Measurements from ENCODE around the gene SCGB1D2. TPM values are rescaled to one million over a fixed set of nuclear protein-coding genes. Genes with fewer than 3 reads are reported as not detected.

SCGB1D2 gene
- total and polyA plus RNA-seq, 10 of the 15 experiments (the other 5 are each of a cell fraction or from before 2014, with no cell fraction given), result 0.48 TPM; not detected in 9

DNA sequence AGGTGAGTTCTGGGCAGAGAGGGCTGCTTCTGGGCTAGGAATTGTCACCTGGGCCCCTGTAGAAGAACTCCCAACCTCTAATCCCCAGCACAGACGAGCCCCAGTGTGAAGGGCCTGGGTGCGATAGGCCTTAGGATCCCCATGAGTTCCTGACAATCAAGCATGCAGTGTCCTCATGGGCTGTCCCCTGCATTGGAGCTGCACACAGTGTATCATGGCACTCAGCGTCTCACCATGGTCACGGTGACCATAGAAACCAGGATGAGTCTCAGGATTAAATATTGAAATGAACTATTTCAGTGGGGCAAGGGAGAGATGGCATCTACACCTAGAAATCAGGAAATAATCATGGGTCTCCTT is 33.3 kb upstream of the SCGB1D2 start:
- ChIA-PET SMC1A (ENCODE audit: uncharacterized antibody, unreplicated experiment) (no interaction called here), POLR2A (interaction anchor here (0.5 kb wide), 1 partner anchor 132 kb away, joined by 3 read pairs; no protein-coding TSS in a partner anchor), CTCF (interaction anchor here (1.4 kb wide), 1 partner anchor 9 kb away, joined by 6 read pairs; no protein-coding TSS in a partner anchor), RAD21 (ENCODE audit: unreplicated experiment) (no interaction called here)
- H3K27me3 ChIP-seq (replicated peaks in 1 of 2; ENCODE audit: control insufficient read depth in 2 of 2, insufficient read depth in 2 of 2, low read length in 1 of 2), result no peaks in the 10 kb centered on the region; a peak in 1 of 4 replicates
- no peak overlapping the region for H2AFZ ChIP-seq (ENCODE audit: control insufficient read depth, low read depth, low read length)
- no TSS peak for BruUV-seq (replicated peaks)
- no peaks in the 10 kb centered on the region for H3K79me2 ChIP-seq (ENCODE audit: control insufficient read depth, insufficient read depth, low read length)
- H3K4me3 ChIP-seq, result no peak overlapping the region
- H4K20me1 ChIP-seq (ENCODE audit: control insufficient read depth, insufficient read depth), result no peaks in the 10 kb centered on the region
- in situ Hi-C loops (cut with MboI) (no loop called here), intact Hi-C loops (cut with micrococcal nuclease; ENCODE audit: unreplicated experiment) (no loop called here)
- ATAC-seq (no peak), DNase-seq (ENCODE audit: low read depth, low spot score) (no peak), FAIRE-seq (no peak)
- no peak overlapping the region for H3K9ac ChIP-seq (ENCODE audit: control insufficient read depth, insufficient read depth, low read length)
- whole genome bisulfite sequencing (ENCODE audit: insufficient coverage, insufficient replicate concordance, low lambda C conversion rate, missing lambda C conversion rate), result 26% methylated on average over 4 of the region's 4 CpGs
- TF ChIP-seq TCF7 (IDR thresholded peaks at IDR 0.05; ENCODE audit: borderline replicate concordance), result no peak
- TF ChIP-seq, protein P1, sequence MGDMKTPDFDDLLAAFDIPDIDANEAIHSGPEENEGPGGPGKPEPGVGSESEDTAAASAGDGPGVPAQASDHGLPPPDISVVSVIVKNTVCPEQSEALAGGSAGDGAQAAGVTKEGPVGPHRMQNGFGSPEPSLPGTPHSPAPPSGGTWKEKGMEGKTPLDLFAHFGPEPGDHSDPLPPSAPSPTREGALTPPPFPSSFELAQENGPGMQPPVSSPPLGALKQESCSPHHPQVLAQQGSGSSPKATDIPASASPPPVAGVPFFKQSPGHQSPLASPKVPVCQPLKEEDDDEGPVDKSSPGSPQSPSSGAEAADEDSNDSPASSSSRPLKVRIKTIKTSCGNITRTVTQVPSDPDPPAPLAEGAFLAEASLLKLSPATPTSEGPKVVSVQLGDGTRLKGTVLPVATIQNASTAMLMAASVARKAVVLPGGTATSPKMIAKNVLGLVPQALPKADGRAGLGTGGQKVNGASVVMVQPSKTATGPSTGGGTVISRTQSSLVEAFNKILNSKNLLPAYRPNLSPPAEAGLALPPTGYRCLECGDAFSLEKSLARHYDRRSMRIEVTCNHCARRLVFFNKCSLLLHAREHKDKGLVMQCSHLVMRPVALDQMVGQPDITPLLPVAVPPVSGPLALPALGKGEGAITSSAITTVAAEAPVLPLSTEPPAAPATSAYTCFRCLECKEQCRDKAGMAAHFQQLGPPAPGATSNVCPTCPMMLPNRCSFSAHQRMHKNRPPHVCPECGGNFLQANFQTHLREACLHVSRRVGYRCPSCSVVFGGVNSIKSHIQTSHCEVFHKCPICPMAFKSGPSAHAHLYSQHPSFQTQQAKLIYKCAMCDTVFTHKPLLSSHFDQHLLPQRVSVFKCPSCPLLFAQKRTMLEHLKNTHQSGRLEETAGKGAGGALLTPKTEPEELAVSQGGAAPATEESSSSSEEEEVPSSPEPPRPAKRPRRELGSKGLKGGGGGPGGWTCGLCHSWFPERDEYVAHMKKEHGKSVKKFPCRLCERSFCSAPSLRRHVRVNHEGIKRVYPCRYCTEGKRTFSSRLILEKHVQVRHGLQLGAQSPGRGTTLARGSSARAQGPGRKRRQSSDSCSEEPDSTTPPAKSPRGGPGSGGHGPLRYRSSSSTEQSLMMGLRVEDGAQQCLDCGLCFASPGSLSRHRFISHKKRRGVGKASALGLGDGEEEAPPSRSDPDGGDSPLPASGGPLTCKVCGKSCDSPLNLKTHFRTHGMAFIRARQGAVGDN (IDR thresholded peaks at IDR 0.05), result no peak
- no peak for TF ChIP-seq HDAC6 (IDR thresholded peaks at IDR 0.05; ENCODE audit: unreplicated experiment)
- no peak for TF ChIP-seq USF2 (IDR thresholded peaks at IDR 0.05; ENCODE audit: borderline replicate concordance, low read depth, low read length)
- TF ChIP-seq CTCF (IDR thresholded peaks at IDR 0.05 in 2 of 3, conservative IDR thresholded peaks at IDR 0.05 in 1 of 3; ENCODE audit: control insufficient read depth in 2 of 3, extremely low read depth in 1 of 3, insufficient read depth in 1 of 3, low read depth in 3 of 3, low read length in 3 of 3), result no peak
- TF ChIP-seq RAD51 (IDR thresholded peaks at IDR 0.05), result no peak
- TF ChIP-seq NR2C2 (IDR thresholded peaks at IDR 0.05; ENCODE audit: borderline replicate concordance, control insufficient read depth, insufficient read length, low read depth), result no peak
- no peak for TF ChIP-seq ZNF217 (IDR thresholded peaks at IDR 0.05)
- TF ChIP-seq RAD21 (IDR thresholded peaks at IDR 0.05; ENCODE audit: insufficient read depth, low read depth, low read length), result no peak
- no peak for TF ChIP-seq HDAC2 (IDR thresholded peaks at IDR 0.05)
- TF ChIP-seq SREBF1 (IDR thresholded peaks at IDR 0.05; ENCODE audit: low read length), result no peak
- no peak for TF ChIP-seq SRF (IDR thresholded peaks at IDR 0.05; ENCODE audit: low read depth in 2 of 2, low read length in 2 of 2)
- TF ChIP-seq FOXK2 (IDR thresholded peaks at IDR 0.05), result no peak
- TF ChIP-seq TCF12 (IDR thresholded peaks at IDR 0.05; ENCODE audit: low read depth, low read length), result no peak
- no peak for TF ChIP-seq HDGF (IDR thresholded peaks at IDR 0.05)
- no peak for TF ChIP-seq RBBP5 (conservative IDR thresholded peaks at IDR 0.05)
- TF ChIP-seq MTA3 (IDR thresholded peaks at IDR 0.05; ENCODE audit: borderline replicate concordance, low read length), result no peak
- no peak for TF ChIP-seq ZNF24 (IDR thresholded peaks at IDR 0.05)
- TF ChIP-seq NKRF (conservative IDR thresholded peaks at IDR 0.05), result no peak
- H3K36me3 ChIP-seq (ENCODE audit: control insufficient read depth in 2 of 2, insufficient read depth in 2 of 2, low read length in 1 of 2), result no peaks in the 10 kb centered on the region
- no peak overlapping the region for H3K4me2 ChIP-seq (ENCODE audit: control insufficient read depth, insufficient read depth)
- H3K4me1 ChIP-seq (ENCODE audit: control insufficient read depth, insufficient read depth, low read length), result no peaks in the 10 kb centered on the region
- H3K27ac ChIP-seq (ENCODE audit: control insufficient read depth, insufficient read depth), result no peak overlapping the region
- H3K9me3 ChIP-seq (replicated peaks; ENCODE audit: control insufficient read depth, insufficient read depth, low read length), result no peaks in the 10 kb centered on the region
